HG02870 (cell line): ENCODE results near the gene UBE2L3.
"Not testable (repeated sequence)": the region's sequence is repeated elsewhere in the genome, so short reads cannot be mapped to it uniquely, and the experiment has no call there.

Experiments
- ATAC-seq: cut with Tn5 transposase; IDR thresholded peaks from one replicate; pipeline ENCODE4 v1.9.1; 2021; ENCODE audit warnings: mild to moderate bottlenecking, moderate library complexity; ENCODE audit not compliant: unreplicated experiment

The UBE2L3 gene

DNA sequence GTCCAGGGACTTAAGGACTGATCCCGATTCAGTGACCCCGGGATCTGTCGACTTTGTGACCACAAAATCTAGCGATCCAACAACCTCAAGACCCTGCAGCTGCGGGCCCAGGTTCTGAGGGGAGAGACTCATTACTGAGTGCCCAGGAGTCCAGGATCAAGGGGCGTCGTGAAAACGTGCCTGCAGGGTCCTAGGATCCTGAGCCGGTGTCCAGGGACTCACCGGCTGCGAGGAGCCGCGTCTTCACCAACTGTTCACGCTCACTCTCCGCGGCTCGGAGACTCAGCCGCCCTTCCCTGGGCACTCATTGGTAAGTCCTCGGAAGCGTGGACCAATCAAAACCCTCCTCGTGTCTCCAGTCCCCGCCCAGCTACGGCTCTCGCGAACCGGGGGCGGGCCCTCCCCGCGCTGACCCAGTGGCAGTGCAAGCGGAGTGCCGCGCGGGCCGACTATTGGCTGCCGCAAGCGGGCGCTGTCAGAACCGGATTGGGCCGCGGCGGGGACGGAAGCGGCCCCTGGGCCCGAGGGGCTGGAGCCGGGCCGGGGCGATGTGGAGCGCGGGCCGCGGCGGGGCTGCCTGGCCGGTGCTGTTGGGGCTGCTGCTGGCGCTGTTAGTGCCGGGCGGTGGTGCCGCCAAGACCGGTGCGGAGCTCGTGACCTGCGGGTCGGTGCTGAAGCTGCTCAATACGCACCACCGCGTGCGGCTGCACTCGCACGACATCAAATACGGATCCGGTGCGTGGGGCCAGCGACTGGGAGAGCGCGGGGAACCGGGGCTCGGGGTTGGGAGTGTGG lies 74.5 kb downstream of the UBE2L3 start, which contains the start of gene SDF2L1:
Gene SDF2L1 (plus strand): TSS at position 514 of the 795 bp plus-strand sequence. CDS start 35 bp downstream, at position 549.
- peak; percentile 89 for ATAC-seq

DNA sequence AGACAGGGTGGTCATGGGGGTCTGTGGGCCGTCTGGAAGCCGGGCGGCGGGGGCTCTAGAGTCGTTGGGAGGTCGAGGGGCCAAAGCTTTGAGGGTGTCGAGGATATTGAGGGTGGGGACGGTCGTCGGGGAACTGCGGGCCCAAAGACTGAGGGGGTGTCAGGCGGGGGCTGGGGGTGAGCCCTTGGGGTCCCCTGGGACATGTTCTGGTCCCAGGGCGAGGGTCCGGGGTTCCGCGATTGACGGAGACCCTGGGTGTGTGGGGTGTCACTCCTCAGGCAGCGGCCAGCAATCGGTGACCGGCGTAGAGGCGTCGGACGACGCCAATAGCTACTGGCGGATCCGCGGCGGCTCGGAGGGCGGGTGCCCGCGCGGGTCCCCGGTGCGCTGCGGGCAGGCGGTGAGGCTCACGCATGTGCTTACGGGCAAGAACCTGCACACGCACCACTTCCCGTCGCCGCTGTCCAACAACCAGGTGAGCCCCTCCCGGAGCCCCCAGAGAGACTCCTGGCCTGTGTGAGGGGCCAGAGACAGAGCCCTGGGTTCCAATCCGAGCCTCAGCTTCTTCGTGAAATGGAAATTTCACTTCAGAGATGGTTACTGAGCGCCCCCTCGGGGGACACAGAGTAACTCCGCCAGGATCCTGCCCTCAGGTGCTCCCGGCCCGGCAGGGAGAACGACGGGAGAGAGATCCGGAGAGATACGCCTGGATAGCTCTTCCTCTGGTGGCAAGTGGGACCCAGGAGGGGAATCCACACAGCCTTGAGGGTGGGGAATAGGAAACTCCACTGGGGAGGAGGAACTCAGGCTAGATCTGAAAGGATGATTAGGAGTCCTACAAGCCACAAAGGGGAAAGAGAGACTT lies 75.3 kb downstream of the UBE2L3 start:
- ATAC-seq = no peak

DNA sequence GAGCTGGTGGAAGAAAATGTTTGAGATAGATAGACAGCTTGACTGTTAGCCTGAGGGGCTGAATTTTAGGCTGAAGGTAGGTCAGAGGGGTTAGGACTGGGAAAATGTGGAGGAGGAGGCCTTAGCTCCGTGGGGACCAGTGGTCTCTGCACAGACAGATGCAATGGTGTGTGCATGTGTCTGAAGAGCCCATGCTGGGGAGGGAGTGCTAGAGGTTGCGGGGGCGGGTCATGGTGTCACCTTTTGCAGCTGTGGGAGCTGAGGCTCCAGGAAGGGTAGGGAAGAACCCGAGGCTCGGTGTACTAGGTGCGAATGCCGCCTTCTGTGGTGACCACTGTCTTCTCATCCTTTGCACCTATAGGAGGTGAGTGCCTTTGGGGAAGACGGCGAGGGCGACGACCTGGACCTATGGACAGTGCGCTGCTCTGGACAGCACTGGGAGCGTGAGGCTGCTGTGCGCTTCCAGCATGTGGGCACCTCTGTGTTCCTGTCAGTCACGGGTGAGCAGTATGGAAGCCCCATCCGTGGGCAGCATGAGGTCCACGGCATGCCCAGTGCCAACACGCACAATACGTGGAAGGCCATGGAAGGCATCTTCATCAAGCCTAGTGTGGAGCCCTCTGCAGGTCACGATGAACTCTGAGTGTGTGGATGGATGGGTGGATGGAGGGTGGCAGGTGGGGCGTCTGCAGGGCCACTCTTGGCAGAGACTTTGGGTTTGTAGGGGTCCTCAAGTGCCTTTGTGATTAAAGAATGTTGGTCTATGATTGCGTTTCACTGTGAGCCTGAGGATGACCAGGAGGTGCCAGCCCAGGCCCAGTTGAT lies 76.2 kb downstream of the UBE2L3 start:
- no peak for ATAC-seq

DNA sequence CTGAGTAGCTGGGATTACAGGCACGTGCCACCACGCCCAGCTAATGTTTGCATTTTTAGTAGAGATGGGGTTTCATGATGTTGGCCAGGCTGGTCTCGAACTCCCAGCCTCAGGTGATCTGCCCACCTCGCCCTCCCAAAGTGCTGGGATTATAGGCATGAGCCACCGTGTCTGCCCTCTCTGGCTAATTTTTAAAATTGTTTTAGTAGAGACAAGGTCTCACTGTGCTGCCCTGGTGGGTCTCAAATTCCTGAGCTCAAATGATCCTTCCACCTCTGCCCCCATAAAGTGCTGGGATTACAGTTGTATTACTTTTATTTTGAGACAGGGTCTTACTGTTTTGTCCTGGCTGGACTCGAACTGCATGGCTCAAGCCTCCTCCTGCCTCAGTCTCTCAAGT lies 78.0 kb downstream of the UBE2L3 start:
- not testable (repeated sequence) for ATAC-seq

DNA sequence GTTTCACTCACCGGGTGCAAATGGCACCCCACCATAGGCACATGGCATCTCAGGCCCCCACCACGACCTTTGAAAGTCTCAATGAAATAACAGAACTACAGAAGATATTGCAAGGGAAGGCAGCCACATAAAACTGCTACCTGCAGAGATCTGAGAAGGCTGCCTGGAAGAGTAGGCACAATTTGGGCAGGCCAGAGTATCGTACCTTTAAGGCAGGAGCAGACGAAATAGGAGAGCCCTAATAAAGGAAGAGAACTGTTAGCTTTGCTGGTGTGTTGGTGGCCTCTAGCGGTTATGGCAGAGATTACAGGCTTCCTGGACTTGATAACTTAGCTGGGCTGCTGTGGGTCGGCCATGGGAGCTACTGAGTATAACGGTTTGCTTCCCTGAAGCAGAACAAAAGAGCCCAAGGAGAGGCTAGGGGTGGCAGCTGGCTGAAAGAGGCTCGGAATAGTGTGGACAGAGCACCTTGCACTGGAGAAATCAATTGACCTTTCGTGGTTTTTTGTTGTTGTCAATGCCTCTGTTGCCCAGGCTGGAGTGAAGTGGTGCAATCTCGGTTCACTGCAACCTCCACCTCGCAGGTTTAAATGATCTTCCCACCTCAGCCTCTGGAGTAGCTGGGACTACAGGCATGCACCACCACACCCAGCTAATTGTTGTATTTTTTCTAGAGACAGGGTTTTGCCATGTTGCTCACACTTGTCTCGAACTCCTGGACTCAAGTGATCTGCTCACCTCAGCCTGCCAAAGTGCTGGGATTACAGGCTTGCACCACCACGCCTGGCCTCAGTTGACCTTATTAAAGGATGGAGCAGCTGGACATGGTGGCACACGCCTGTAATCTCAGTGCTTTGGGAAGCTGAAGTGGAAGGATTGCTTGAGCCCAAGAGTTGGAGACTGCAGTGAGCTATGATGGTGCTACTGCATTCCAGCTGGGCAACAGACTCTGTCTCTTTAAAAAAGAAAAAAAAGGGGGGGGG lies 79.4 kb downstream of the UBE2L3 start:
- no peak for ATAC-seq

DNA sequence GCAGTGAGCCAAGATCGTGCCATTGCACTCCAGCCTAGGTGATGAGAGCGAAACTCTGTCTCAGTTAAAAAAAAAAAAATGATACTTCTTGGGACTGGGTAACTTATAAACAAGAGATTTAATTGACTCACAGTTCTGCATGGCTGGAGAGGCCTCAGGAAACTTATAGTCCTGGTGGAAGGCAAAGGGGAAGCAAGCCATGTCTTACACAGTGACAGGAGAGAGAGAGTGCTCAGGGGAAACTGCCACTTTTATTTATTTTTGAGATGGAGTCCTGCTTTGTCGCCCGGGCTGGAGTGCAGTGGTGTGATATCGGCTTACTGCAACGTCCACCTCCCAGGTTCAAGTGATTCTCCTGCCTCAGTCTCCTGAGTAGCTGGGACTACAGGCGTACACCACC lies 82.8 kb downstream of the UBE2L3 start:
- ATAC-seq = no peak

DNA sequence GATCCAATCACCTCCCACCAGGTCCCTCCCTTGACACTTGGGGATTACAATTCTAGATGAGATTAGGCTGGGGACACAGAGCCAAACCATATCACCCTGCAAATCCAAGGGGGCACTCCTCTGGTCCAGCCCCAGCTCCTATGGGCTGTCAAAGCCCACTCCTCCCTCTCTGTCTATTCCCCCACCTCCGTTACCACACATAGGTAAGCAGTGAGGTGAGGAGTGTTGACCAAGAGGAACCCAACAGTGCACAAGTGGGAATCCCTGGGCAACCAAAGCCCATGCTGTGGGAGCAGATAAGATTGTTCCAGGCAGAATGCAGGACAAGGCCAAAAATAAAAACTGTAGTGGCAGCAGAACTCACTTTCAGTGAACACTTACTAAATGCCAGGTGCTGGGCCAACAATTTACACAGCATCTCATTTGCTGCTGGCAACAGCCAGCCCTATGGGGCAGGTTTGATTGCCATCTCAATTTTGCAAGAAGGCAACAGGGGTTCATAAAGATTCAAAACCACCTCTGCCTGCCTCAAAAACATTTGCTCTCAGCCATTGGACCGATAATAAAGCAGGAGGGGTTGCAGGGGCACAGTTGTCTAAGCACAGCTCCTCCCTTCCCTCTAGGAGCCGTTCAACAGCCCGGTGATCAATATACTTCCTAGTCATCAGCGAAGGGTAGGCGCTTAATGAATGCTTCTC lies 83.5 kb downstream of the UBE2L3 start:
- ATAC-seq = no peak

DNA sequence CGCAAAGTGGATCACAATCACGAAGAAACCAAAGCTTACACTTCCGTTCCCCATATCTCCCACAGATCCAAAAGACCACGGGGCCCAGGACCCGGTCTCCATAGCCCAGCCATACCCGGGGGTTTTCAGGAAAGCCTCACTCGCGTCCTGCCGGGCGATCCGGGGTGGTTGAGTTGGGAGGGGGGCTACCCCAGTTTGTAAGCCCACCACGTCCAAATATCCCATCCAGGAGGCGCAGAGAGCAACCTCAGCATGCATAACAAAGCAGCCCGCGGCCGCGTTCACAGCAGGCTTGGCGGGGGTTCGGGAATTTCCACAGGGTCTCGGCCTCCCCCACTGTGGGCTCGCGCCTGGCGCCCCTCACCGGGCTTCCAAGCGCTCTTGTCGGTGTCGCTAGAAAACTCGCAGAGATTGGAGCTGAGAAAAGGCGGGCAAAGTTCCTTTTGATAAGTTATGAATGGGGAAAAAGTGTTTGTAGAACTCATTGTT lies 84.1 kb downstream of the UBE2L3 start:
- ATAC-seq = peak; percentile 11

DNA sequence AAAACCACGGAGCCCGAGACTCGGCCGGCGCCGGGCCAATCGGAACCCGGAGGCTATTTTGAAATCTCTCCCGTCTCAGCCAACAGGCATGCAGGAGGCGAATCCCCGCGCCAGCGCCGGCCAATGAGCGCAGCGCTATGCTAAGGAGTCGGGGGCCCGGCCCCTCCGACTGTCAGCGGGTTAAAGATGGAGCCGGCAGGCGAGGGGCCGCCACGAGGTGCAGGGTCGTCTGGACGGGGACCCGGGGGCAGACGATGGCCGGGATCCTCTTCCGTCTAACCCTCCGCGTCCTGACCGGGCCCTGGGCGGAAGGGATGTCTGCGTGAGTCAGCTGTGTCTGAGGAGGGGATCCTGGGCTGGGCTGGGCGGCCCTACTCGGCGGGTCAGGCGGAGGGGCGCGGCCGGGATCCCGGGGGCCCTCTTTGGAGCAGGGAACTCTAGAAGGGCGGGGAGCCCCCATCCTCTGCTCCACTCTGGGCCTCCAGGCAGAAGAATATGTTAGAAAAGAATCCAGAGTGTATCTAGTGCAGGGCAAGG lies 84.6 kb downstream of the UBE2L3 start:
- peak; percentile 89 for ATAC-seq

DNA sequence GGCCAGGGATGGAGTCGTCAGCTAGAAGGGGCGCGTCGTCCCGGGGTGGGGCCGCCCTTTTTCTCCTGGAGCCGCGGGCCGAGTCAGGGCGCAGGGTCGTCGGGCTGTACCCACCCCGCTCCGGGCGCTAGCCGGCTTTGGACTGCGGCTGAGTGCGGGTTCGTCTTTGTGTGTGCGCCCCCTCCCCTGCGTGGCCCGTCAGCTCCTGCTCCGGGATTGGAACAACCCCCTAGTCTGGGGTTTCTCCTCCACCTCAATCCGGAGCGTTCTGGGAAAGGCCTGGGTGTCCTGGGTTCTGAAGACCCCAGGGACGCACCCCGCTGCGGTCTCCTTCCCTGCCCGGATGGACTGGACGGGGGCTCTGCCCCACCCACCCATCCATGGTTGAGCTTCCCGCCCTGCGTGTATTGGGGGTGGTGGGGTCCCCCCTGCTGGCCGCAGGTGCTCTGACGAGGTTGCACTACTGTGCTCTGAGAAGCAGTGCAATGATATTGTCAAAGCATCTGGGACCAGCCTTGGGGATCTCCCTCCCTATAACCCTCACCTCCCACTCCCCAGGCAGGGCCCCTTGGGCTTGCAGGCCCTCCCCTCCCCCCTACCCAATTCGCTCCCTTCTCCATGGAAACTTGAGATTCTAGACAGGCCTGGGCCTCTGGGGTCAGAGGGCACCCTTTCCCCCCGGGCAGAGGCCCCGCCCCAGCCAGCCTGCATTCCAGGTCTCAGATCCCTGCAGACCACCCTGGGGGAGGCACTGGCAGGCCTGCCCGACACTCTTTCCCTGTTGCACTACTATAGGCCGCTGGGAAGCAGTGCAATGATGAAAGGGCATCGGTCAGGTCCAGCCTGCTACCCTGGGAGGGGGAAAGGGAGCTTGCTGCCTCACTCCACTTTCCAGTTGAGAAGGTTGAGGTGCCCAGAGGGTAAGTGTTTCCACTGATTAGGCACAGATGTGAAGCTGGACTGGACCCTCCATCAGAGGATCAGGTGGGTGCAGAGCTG lies 85.3 kb downstream of the UBE2L3 start:
- ATAC-seq = peak; percentile 6

DNA sequence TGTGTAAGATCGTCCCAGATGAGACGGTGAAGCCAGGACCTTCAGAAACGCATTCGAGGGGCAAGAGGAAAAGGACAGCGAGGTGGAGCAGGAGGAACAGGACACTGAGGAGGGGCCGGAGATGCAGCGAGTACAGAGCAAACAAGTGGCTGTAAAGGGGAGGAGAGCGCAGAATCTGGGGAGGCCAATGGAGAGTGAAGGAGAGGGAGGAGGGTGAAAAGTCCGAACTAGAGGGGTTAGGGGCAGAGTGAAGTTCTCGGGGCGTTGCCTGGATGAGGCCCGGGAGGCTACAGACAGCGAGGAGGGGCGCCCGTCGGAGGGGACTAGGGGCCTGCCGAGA lies 89.5 kb downstream of the UBE2L3 start:
- no peak for ATAC-seq

DNA sequence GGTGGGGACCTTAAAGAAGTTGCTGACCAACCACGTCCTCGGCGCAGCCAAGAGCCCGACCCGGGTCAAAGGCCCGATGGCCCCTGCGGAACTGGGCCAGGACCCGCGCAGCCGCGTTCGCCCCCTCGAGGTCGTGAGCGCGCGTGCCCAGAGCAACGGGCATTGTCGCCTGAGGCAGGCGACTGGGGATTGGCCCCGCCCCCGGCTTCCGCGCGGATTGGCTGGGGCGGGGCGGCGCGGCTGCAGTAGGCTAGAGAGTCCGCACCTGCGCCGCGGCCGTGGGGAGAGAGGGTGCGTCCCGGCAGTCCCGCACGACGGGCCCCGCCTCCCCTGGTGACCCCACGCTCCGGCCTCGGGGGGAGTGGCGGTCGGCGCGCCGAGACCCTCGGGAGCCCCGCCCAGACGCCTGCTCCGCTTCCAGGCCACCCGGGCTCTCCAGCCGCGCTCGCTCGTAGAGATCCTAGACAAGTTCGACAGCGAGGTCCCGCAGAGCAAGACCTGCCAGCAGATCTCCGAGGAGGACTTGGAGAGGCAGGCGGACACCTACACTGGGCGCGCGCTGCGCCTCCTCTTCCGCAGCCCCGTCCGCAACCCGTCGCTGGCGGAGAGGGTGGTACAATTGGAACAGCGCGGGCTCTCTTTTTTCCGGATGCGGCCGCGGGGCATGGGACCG lies 90.0 kb downstream of the UBE2L3 start:
- peak; percentile 63 for ATAC-seq

DNA sequence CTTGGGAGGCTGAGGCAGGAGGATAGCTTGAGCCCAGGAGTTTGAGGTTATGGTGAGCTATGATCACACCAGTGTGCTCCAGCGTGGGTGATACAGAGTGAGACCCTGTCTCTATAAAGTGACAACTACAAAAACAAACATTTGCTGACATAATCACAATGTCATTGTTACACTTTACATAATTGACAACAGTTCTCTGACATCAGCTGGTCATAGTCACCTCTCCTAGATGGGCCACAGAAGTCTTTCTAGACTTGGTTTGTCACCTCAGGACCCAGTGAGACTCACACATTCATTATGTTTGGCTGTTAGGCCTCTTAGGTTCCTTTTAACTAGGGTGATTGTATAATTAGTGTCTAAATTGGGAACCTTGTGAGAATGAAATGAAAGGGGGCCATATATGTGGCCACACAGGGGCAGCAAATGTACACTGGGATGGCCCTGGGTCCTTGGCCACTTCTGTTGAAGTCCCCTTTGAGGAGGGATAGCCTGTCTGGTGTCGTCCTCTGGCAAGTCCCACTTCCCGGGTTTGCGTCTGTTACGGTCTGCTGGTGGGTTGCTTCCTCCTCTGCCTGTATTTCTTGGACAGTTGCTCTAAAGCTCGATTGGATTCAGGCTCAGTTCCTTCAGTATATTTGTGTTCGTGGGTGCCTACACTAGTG lies 92.5 kb downstream of the UBE2L3 start:
- no peak for ATAC-seq

DNA sequence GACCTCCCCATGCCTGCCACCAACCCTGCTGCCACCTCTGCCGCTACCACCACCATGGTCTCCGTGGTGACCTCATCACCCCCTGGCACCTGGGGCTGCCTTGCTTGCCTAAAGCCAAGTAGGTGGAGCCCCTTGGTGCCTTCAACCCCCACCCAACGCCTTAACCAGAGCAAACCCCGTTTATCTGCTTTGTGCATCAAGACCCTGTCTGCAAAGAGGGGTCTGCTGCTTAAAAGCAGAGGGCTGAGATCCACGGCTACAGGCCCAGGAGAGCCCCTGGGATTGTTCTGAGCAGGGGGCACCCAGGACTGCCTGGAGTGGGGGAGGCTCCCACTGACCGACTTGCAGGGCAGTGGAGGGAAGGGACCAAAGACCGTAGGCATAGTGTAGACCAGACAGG lies 93.4 kb downstream of the UBE2L3 start:
- no peak for ATAC-seq

DNA sequence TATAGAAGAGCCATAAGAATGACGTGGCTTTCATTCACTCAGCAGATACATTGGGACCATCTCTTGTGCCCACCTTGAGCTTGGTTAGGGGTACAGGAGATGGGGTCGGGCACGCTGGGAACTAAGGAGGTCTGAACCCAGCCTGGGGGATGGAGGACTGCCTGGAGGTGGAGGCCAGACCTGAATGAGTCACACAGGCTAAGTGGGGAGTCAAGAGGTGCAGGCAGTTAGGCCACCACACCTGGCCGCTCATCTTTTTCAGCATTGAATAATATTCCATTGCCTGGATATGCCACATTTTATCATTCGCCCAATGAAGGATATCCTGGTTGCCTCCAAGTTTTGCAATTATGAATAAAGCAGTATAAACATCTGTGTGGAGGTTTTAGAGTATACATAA lies 94.5 kb downstream of the UBE2L3 start:
- ATAC-seq = no peak

DNA sequence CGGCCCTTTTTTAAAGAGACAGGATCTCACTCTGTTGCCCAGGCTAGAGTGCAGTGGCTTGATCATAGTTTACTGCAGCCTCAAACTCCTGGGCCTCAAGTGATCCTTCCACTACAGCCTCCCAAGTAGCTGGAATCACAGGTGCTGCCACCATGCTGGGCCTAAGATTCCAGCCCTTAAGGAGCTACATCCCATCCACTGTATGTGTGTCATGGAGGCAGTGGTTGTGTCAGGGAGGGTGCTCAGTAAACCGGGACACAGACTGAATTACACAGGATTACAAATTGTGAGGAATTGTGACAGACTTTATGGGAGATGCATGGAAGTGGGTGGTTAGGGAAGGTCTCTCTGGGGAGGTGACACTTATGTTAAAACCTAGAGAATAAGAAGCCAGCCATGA lies 96.2 kb downstream of the UBE2L3 start:
- ATAC-seq = no peak
